ENCODE measurements around the gene GABBR2.

The GABBR2 gene

GRCh38 chr9:98635374-98635773 lies 73.4 kb downstream of the GABBR2 start:
- H3K4me3 ChIP-seq (ENCODE audit: low read depth, low read length): no peak overlapping the region
- DNase-seq (ENCODE audit: low read depth): no peak
- TF ChIP-seq CTCF (conservative IDR thresholded peaks at IDR 0.05; ENCODE audit: low read depth, low read length): no peak

- no peak for TF ChIP-seq CTCF (conservative IDR thresholded peaks at IDR 0.05; ENCODE audit: low read depth, low read length)
- no peak overlapping the region for H3K4me3 ChIP-seq (ENCODE audit: low read depth, low read length)
- DNase-seq (ENCODE audit: low read depth): no peak
Observed at GRCh38 chr9:98634685-98635336, 73.9 kb downstream of the GABBR2 start.

- DNase-seq (ENCODE audit: low read depth): no peak
- no peak overlapping the region for H3K4me3 ChIP-seq (ENCODE audit: low read depth, low read length)
- no peak for TF ChIP-seq CTCF (conservative IDR thresholded peaks at IDR 0.05; ENCODE audit: low read depth, low read length)
Observed at GRCh38 chr9:98632839-98633238, 75.9 kb downstream of the GABBR2 start.

- no peak overlapping the region for H3K4me3 ChIP-seq (ENCODE audit: low read depth, low read length)
- peak; percentile 20 for DNase-seq (ENCODE audit: low read depth)
- no peak for TF ChIP-seq CTCF (conservative IDR thresholded peaks at IDR 0.05; ENCODE audit: low read depth, low read length)
Observed at GRCh38 chr9:98627296-98627695, 81.4 kb downstream of the GABBR2 start.

- no peak for DNase-seq (ENCODE audit: low read depth)
Observed at GRCh38 chr9:98625728-98626127, 83.0 kb downstream of the GABBR2 start.

GRCh38 chr9:98619788-98620187 lies 88.9 kb downstream of the GABBR2 start:
- no peak for TF ChIP-seq CTCF (conservative IDR thresholded peaks at IDR 0.05; ENCODE audit: low read depth, low read length)
- no peak overlapping the region for H3K4me3 ChIP-seq (ENCODE audit: low read depth, low read length)
- DNase-seq (ENCODE audit: low read depth): no peak

More at GRCh38 chr9:98625728-98626127, 83.0 kb downstream of the GABBR2 start:
- no peak for TF ChIP-seq CTCF (conservative IDR thresholded peaks at IDR 0.05; ENCODE audit: low read depth, low read length)
- H3K4me3 ChIP-seq (ENCODE audit: low read depth, low read length): no peak overlapping the region

GRCh38 chr9:98615633-98616032 lies 93.1 kb downstream of the GABBR2 start:
- TF ChIP-seq CTCF (conservative IDR thresholded peaks at IDR 0.05; ENCODE audit: low read depth, low read length): no peak
- no peak for DNase-seq (ENCODE audit: low read depth)
- no peak overlapping the region for H3K4me3 ChIP-seq (ENCODE audit: low read depth, low read length)
